AG04450 (cell line): ENCODE measurements around the gene SLCO3A1. TPM values are rescaled to one million over a fixed set of nuclear protein-coding genes. Genes with fewer than 3 reads are reported as not detected.
A peak's percentile ranks its signal among the peaks of the same experiment; 100 is the strongest.

Source experiments
- CTCF ChIA-PET: fragments of 300-600, 350-600 bp; formaldehyde crosslinking; extraction: SDS; loops from one replicate; lab custom pipeline; 2022; ENCODE audit warnings: antibody characterized with exemption, inconsistent platforms; lab: Charles Lee
- POLR2A ChIA-PET: fragments of 350-600 bp; formaldehyde crosslinking; extraction: SDS; loops from one replicate; lab custom pipeline; 2021; ENCODE audit warnings: antibody characterized with exemption, inconsistent platforms; lab: Yijun Ruan, JAX
- DNase-seq: peaks from one replicate; pipeline ENCODE4 v3.0.0-alpha.2; 2011; ENCODE audit warnings: low read depth, low spot score
- H3K27ac ChIP-seq: one replicate; pipeline ENCODE4 v1.5.1; 2012; ENCODE audit warnings: low read depth, low read length, control low read depth
- H3K27me3 ChIP-seq: one replicate; pipeline ENCODE4 v1.6.0; 2012; ENCODE audit warnings: low read length; ENCODE audit not compliant: control insufficient read depth, insufficient read depth
- H3K4me3 ChIP-seq: 2 replicates; pipeline ENCODE4 v1.5.1; 2011; ENCODE audit warnings: mild to moderate bottlenecking, low read depth, low read length, control low read depth
- H3K9me3 ChIP-seq: 2 replicates; pipeline ENCODE4 v1.5.1; 2012; ENCODE audit warnings: low read length; ENCODE audit not compliant: control insufficient read depth, insufficient read depth
- polyA plus RNA-seq: library from polyadenylated mRNA; depleted of rRNA; stranded (reverse); fragments of >200 nt; gene quantifications from 2 replicates; pipeline ENCODE4 v1.2.3, GENCODE V29; 2011
- TF ChIP-seq, protein P1 (sequence below): IDR thresholded peaks from 2 replicates; pipeline ENCODE4 v1.5.1; 2011; ENCODE audit warnings: low read depth, low read length, control low read depth, inconsistent platforms

SLCO3A1 gene
- polyA plus RNA-seq, 1 experiment, result 7.6 TPM

GRCh38 chr15:92087211-92087610 lies 233.7 kb downstream of the SLCO3A1 start:
- H3K4me3 ChIP-seq, result no peak overlapping the region
- TF ChIP-seq, protein P1, sequence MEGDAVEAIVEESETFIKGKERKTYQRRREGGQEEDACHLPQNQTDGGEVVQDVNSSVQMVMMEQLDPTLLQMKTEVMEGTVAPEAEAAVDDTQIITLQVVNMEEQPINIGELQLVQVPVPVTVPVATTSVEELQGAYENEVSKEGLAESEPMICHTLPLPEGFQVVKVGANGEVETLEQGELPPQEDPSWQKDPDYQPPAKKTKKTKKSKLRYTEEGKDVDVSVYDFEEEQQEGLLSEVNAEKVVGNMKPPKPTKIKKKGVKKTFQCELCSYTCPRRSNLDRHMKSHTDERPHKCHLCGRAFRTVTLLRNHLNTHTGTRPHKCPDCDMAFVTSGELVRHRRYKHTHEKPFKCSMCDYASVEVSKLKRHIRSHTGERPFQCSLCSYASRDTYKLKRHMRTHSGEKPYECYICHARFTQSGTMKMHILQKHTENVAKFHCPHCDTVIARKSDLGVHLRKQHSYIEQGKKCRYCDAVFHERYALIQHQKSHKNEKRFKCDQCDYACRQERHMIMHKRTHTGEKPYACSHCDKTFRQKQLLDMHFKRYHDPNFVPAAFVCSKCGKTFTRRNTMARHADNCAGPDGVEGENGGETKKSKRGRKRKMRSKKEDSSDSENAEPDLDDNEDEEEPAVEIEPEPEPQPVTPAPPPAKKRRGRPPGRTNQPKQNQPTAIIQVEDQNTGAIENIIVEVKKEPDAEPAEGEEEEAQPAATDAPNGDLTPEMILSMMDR, result no peak
- DNase-seq, result no peak
- ChIA-PET POLR2A (no interaction called here), CTCF (interaction anchor here (0.6 to 1.6 kb wide), 4 partner anchors 10 to 381 kb away, joined by 3 to 5 read pairs (median 4); no protein-coding TSS in a partner anchor)
- H3K27me3 ChIP-seq, result no peaks in the 10 kb centered on the region
- H3K27ac ChIP-seq, result no peak overlapping the region
- no peaks in the 10 kb centered on the region for H3K9me3 ChIP-seq

- Histone ChIP-seq H3K27ac (no peak overlapping the region), H3K9me3 (no peaks in the 10 kb centered on the region), H3K27me3 (no peaks in the 10 kb centered on the region), H3K4me3 (no peak overlapping the region)
- ChIA-PET POLR2A (no interaction called here), CTCF (interaction anchor here (0.6 to 2.4 kb wide), 11 partner anchors 9 to 789 kb away, joined by 3 to 9 read pairs (median 4); no protein-coding TSS in a partner anchor)
- TF ChIP-seq, protein P1, result peak; percentile 70
- no peak for DNase-seq
Observed at GRCh38 chr15:92091155-92091734, 237.7 kb downstream of the SLCO3A1 start.

- POLR2A ChIA-PET, result no interaction called here
- CTCF ChIA-PET, result interaction anchor here (1.1 to 1.9 kb wide), 7 partner anchors 14 to 790 kb away, joined by 3 to 9 read pairs (median 4); no protein-coding TSS in a partner anchor
- Histone ChIP-seq H3K27ac (no peak overlapping the region), H3K27me3 (no peaks in the 10 kb centered on the region), H3K9me3 (no peaks in the 10 kb centered on the region), H3K4me3 (no peak overlapping the region)
- TF ChIP-seq, protein P1, result no peak
- DNase-seq, result no peak
Observed at GRCh38 chr15:92092289-92093105, 239.0 kb downstream of the SLCO3A1 start.

- DNase-seq, result no peak
- Histone ChIP-seq H3K9me3 (no peaks in the 10 kb centered on the region), H3K27ac (no peak overlapping the region), H3K4me3 (no peak overlapping the region), H3K27me3 (no peaks in the 10 kb centered on the region)
- TF ChIP-seq, protein P1, result no peak
- POLR2A ChIA-PET, result no interaction called here
- CTCF ChIA-PET, result interaction anchor here (0.7 to 2.1 kb wide), 5 partner anchors 13 to 822 kb away, joined by 3 to 6 read pairs (median 5); no protein-coding TSS in a partner anchor
Observed at GRCh38 chr15:92095693-92096092, 242.2 kb downstream of the SLCO3A1 start.
